K562 (cell line): Measurements from ENCODE around the gene HECW1. TPM values are rescaled to one million over a fixed set of nuclear protein-coding genes. Genes with fewer than 3 reads are reported as not detected.

ENCODE experiments used
- ATAC-seq: fragments of 200-7000 bp; cut with Tn5 transposase; 3 replicates; pipeline ENCODE4 v1.9.1; 2020; ENCODE audit warnings: moderate library complexity
- BruUV-seq: library from RNA; stranded (reverse); fragments of 400-500 nt; replicated peaks from 2 replicates; lab custom pipeline; 2021; lab: Mats Ljungman, UMichigan
- CTCF ChIA-PET: fragments of 300-600 bp; formaldehyde crosslinking; extraction: SDS; loops from one replicate; lab custom pipeline; 2021; ENCODE audit warnings: low intra/inter-chr PET ratio; lab: Yijun Ruan, JAX
- POLR2A ChIA-PET: fragments of 300-600, 350-650 bp; sonication (Branson Sonifier 250); formaldehyde crosslinking; extraction: SDS; loops from one replicate; lab custom pipeline; 2021; ENCODE audit warnings: antibody characterized with exemption, inconsistent platforms; lab: Yijun Ruan, JAX
- DNase-seq, 4 experiments: peaks; one replicate each; pipeline versions ENCODE4 v3.0.0 to v3.0.0-alpha.2; 2011 to 2018; ENCODE audit warnings: low spot score in 3 of 4, mixed read lengths in 3 of 4; ENCODE audit errors: extremely low read depth in 1 of 4
- FAIRE-seq: peaks from 2 replicates; lab custom pipeline; 2011; peaks lifted over from hg19 to GRCh38; lab: Jason Lieb, UNC
- H2AFZ ChIP-seq: 2 replicates; pipeline ENCODE4 v1.6.0; 2011; ENCODE audit warnings: low read depth, low read length, control low read depth, inconsistent platforms
- H3K27ac ChIP-seq: fragments of 200-600 bp; 3 replicates; pipeline ENCODE4 v1.8.0; 2011; ENCODE audit warnings: low read depth, mild to moderate bottlenecking, control low read depth, inconsistent platforms, low read length, moderate library complexity, mixed read lengths; ENCODE audit errors: extremely low read depth
- H3K27me3 ChIP-seq, 2 experiments: fragments of 300-600 bp in 1 of 2; 2 replicates in 1 of 2; 3 replicates in 1 of 2; pipeline versions ENCODE4 v1.6.0 to v1.8.0; 2011; ENCODE audit warnings: inconsistent platforms in 2 of 2, low read length in 2 of 2, mild to moderate bottlenecking in 1 of 2, mixed read lengths in 1 of 2, moderate library complexity in 1 of 2; ENCODE audit not compliant: control insufficient read depth in 2 of 2, insufficient read depth in 2 of 2
- H3K36me3 ChIP-seq: fragments of 300-600 bp; 3 replicates; pipeline ENCODE4 v1.8.0; 2011; ENCODE audit warnings: mild to moderate bottlenecking, low read length, inconsistent platforms; ENCODE audit not compliant: control insufficient read depth, insufficient read depth
- H3K4me1 ChIP-seq, 2 experiments: fragments of 200-600 bp in 1 of 2; replicated peaks in 1 of 2; 2 replicates in 1 of 2; 3 replicates in 1 of 2; pipeline versions ENCODE4 v1.5.1 to v1.8.0; 2011; ENCODE audit warnings: inconsistent platforms in 2 of 2, low read length in 2 of 2, mild to moderate bottlenecking in 1 of 2, mixed read lengths in 1 of 2, moderate library complexity in 1 of 2; ENCODE audit not compliant: control insufficient read depth in 2 of 2, insufficient read depth in 2 of 2
- H3K4me2 ChIP-seq: 2 replicates; pipeline ENCODE4 v1.6.1; 2011; ENCODE audit warnings: low read length, control low read depth, inconsistent platforms, mixed read lengths; ENCODE audit not compliant: insufficient read depth
- H3K4me3 ChIP-seq: fragments of 200-600 bp; sonication (generic), shearing (Covaris generic); 2 replicates; pipeline ENCODE4 v1.5.1; 2016; ENCODE audit warnings: control low read depth, inconsistent platforms
- H3K79me2 ChIP-seq: fragments of 200-600 bp; 3 replicates; pipeline ENCODE4 v1.8.0; 2011; ENCODE audit warnings: low read length, inconsistent platforms; ENCODE audit not compliant: control insufficient read depth, insufficient read depth
- H3K9ac ChIP-seq, 2 experiments: 2 replicates each; pipeline versions ENCODE4 v1.6.0 to v1.6.1; 2011; ENCODE audit warnings: low read depth in 2 of 2, low read length in 2 of 2, control low read depth in 1 of 2, inconsistent platforms in 1 of 2, mild to moderate bottlenecking in 1 of 2, mixed read lengths in 1 of 2; ENCODE audit not compliant: insufficient read depth in 1 of 2
- H3K9me1 ChIP-seq: one replicate; pipeline ENCODE4 v1.6.0; 2011; ENCODE audit warnings: inconsistent platforms, mild to moderate bottlenecking, low read length, moderate library complexity; ENCODE audit not compliant: control insufficient read depth, insufficient read depth
- H3K9me3 ChIP-seq: replicated peaks from 2 replicates; pipeline ENCODE4 v1.5.1; 2011; ENCODE audit warnings: low read depth, low read length, inconsistent platforms; ENCODE audit not compliant: control insufficient read depth, insufficient read depth
- H4K20me1 ChIP-seq: replicated peaks from 2 replicates; pipeline ENCODE4 v1.6.1; 2011; ENCODE audit warnings: low read length, inconsistent platforms, mixed read lengths; ENCODE audit not compliant: control insufficient read depth, insufficient read depth
- HSF4 ChIP-seq: fragments of 250-450 bp; sonication (Bioruptor Pico); IDR thresholded peaks from 2 replicates; pipeline ENCODE4 v2.1.2; 2022; ENCODE audit warnings: mild to moderate bottlenecking, moderate library complexity, borderline replicate concordance
- SAFB ChIP-seq: fragments of 200-400 bp; formaldehyde crosslinking; IDR thresholded peaks from 2 replicates; pipeline ENCODE4 v1.6.1; 2017; ENCODE audit warnings: low read depth, low read length, borderline replicate concordance
- TAF7 ChIP-seq: fragments of 450-650 bp; IDR thresholded peaks from 2 replicates; pipeline ENCODE4 v1.6.1; 2016; ENCODE audit warnings: missing genetic modification characterization, missing compliant biosample characterization
- TBL1XR1 ChIP-seq, 2 experiments: IDR thresholded peaks; 2 replicates each; pipeline ENCODE4 v1.6.1; 2012; ENCODE audit warnings: improper control_type of control experiment in 2 of 2, low read length in 2 of 2, mild to moderate bottlenecking in 1 of 2
- ZNF408 ChIP-seq: fragments of 250-450 bp; sonication (Bioruptor Pico); IDR thresholded peaks from 2 replicates; pipeline ENCODE4 v1.4.0; 2020; ENCODE audit warnings: low read depth, mild to moderate bottlenecking, moderate library complexity
- WGBS: fragments of 100-300 bp; shearing (Covaris generic); methylation state at CpG from one replicate; pipeline ENCODE4 v1.1.6; 2016; ENCODE audit warnings: low coverage, mixed read lengths; ENCODE audit not compliant: insufficient coverage; ENCODE audit errors: missing lambda C conversion rate; 5-methylcytosine and 5-hydroxymethylcytosine counted together
- in situ Hi-C: fragments of 300-500 bp; cut with MboI; formaldehyde crosslinking; loops from 4 replicates; pipeline ENCODE4 v1.15.0; 2018; ENCODE audit warnings: inconsistent platforms, mixed read lengths
- intact Hi-C: fragments of 100-400 bp; cut with micrococcal nuclease; formaldehyde crosslinking; loops from 2 replicates; pipeline ENCODE4 v1.14.2; 2022
- polyA plus RNA-seq, 8 experiments: library from polyadenylated mRNA; depleted of rRNA in 4 of 8; stranded (reverse) in 5 of 8; unstranded in 3 of 8; fragments of >200 nt; fragmentation: Nextera tagmentation in 2 of 8; fragmentation: Illumina TruSeq in 1 of 8; extraction: Ambion mirVana in 2 of 8; extraction: Trizol in 1 of 8; gene quantifications; 2 replicates each; pipeline versions ENCODE4 v1.2.1 to v1.2.3, GENCODE V29; 2011 to 2014; ENCODE audit warnings: inconsistent platforms in 1 of 8, missing spikeins in 1 of 8
- total RNA-seq, 7 experiments: library from RNA; depleted of rRNA in 6 of 7; stranded (reverse); fragments of >200 nt in 6 of 7; fragmentation: Illumina TruSeq in 2 of 7; extraction: Trizol in 2 of 7; gene quantifications; 2 replicates each; pipeline versions ENCODE4 v1.2.1 to v1.2.3, GENCODE V29; 2011 to 2021; ENCODE audit warnings: low replicate concordance in 1 of 7
- TF ChIP-seq, protein P1 (sequence below): fragments of 450-650 bp; IDR thresholded peaks from 2 replicates; pipeline ENCODE4 v1.6.1; 2016; ENCODE audit warnings: low read depth
- TF ChIP-seq, protein P2 (sequence below): fragments of 450-650 bp; conservative IDR thresholded peaks from 2 replicates; pipeline ENCODE4 v1.6.1; 2016; ENCODE audit warnings: missing genetic modification characterization, low read depth, mild to moderate bottlenecking, control low read depth, missing compliant biosample characterization

HECW1 gene
- total and polyA plus RNA-seq, 9 of the 15 experiments (the other 6 are each of a cell fraction or from before 2014, with no cell fraction given): 0.07 to 0.31 (median 0.13) TPM; not detected in 4

DNA sequence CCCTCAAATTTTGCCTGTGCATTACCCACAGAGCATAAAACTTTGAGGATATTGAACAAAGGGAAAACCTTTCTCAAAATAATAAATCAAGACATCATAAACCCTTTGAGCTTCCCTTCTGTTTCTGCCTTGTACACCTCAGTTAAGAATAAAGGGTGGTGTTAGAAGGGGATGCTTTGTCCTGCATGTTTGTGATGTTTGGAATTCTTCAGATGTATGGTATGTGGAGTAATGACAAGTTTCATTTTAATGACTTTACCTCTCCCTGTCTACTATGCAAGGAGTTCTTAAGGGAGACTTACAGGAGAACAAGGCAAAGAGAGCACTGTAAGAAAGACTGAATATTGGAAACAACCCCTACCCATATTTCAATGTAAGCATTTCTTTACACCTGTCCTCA, 99.2 kb downstream of the HECW1 start:
- CTCF ChIA-PET: no interaction called here
- H2AFZ ChIP-seq: no peak overlapping the region
- no peak for ATAC-seq

DNA sequence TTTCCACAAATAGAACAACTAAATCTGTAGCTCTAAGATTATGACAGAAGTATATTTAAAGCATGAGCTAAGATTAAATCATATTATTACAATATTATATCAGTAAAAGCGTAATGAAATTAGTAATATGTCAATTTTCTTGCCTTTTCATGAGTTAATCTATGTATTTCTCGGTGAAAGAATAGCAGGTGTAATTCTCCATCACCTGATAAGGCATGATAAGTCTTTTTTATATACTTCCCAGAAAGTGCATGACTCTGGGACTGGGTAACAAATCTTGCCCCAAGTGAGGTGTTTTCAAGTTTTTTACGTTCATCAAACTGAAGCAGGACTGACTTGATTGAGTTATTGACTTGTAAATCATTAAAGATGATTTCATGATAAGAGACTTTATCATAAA, 100.5 kb downstream of the HECW1 start:
- intact Hi-C loops: no loop called here
- BruUV-seq: no TSS peak
- TF ChIP-seq, protein P1, sequence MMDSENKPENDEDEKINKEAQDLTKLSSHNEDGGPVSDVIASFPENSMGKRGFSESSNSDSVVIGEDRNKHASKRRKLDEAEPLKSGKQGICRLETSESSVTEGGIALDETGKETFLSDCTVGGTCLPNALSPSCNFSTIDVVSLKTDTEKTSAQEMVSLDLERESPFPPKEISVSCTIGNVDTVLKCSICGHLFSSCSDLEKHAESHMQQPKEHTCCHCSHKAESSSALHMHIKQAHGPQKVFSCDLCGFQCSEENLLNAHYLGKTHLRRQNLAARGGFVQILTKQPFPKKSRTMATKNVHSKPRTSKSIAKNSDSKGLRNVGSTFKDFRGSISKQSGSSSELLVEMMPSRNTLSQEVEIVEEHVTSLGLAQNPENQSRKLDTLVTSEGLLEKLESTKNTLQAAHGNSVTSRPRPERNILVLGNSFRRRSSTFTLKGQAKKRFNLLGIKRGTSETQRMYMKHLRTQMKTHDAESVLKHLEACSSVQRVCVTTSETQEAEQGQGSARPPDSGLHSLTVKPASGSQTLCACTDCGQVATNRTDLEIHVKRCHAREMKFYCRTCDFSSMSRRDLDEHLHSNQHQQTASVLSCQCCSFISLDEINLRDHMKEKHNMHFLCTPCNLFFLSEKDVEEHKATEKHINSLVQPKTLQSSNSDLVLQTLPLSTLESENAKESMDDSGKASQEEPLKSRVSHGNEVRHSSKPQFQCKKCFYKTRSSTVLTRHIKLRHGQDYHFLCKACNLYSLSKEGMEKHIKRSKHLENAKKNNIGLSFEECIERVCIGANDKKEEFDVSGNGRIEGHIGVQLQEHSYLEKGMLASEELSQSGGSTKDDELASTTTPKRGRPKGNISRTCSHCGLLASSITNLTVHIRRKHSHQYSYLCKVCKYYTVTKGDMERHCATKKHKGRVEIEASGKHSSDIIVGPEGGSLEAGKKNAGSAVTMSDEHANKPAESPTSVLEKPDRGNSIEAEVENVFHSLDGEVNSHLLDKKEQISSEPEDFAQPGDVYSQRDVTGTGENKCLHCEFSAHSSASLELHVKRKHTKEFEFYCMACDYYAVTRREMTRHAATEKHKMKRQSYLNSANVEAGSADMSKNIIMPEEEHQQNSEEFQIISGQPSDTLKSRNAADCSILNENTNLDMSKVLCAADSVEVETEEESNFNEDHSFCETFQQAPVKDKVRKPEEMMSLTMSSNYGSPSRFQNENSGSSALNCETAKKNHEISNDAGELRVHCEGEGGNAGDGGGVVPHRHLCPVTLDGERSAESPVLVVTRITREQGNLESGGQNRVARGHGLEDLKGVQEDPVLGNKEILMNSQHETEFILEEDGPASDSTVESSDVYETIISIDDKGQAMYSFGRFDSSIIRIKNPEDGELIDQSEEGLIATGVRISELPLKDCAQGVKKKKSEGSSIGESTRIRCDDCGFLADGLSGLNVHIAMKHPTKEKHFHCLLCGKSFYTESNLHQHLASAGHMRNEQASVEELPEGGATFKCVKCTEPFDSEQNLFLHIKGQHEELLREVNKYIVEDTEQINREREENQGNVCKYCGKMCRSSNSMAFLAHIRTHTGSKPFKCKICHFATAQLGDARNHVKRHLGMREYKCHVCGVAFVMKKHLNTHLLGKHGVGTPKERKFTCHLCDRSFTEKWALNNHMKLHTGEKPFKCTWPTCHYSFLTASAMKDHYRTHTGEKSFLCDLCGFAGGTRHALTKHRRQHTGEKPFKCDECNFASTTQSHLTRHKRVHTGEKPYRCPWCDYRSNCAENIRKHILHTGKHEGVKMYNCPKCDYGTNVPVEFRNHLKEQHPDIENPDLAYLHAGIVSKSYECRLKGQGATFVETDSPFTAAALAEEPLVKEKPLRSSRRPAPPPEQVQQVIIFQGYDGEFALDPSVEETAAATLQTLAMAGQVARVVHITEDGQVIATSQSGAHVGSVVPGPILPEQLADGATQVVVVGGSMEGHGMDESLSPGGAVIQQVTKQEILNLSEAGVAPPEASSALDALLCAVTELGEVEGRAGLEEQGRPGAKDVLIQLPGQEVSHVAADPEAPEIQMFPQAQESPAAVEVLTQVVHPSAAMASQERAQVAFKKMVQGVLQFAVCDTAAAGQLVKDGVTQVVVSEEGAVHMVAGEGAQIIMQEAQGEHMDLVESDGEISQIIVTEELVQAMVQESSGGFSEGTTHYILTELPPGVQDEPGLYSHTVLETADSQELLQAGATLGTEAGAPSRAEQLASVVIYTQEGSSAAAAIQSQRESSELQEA: no peak
- TF ChIP-seq TAF7 (tag) (no peak), SAFB (no peak), HSF4 (CRISPR knock-in tag) (no peak)

More for the DNA sequence above, 99.2 kb downstream of the HECW1 start:
- Histone ChIP-seq H3K9ac (no peak overlapping the region), H3K9me1 (no peaks in the 10 kb centered on the region), H3K27ac (no peak overlapping the region), H3K4me2 (no peak overlapping the region), H3K79me2 (no peaks in the 10 kb centered on the region), H3K27me3 (peaks cover 11 to 42% of the 10 kb centered on the region in 2 experiments; a peak in 4 of 5 replicates), H3K4me3 (no peak overlapping the region), H3K9me3 (no peaks in the 10 kb centered on the region), H3K36me3 (no peaks in the 10 kb centered on the region), H3K4me1 (no peaks in the 10 kb centered on the region; a peak in 1 of 5 replicates), H4K20me1 (no peaks in the 10 kb centered on the region)
- DNase-seq (no peak), FAIRE-seq (no peak)
- BruUV-seq: no TSS peak
- POLR2A ChIA-PET: no interaction called here
- in situ Hi-C loops (no loop called here), intact Hi-C loops (no loop called here)
- no peak for TF ChIP-seq TBL1XR1 (IDR thresholded peaks at IDR 0.05; ENCODE audit: low read length in 2 of 2)
- TF ChIP-seq, protein P2, sequence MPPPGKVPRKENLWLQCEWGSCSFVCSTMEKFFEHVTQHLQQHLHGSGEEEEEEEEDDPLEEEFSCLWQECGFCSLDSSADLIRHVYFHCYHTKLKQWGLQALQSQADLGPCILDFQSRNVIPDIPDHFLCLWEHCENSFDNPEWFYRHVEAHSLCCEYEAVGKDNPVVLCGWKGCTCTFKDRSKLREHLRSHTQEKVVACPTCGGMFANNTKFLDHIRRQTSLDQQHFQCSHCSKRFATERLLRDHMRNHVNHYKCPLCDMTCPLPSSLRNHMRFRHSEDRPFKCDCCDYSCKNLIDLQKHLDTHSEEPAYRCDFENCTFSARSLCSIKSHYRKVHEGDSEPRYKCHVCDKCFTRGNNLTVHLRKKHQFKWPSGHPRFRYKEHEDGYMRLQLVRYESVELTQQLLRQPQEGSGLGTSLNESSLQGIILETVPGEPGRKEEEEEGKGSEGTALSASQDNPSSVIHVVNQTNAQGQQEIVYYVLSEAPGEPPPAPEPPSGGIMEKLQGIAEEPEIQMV (tag): no peak
- TF ChIP-seq ZNF408 (CRISPR knock-in tag): no peak

More for the DNA sequence above, 100.5 kb downstream of the HECW1 start:
- Histone ChIP-seq H3K27ac (no peak overlapping the region), H3K79me2 (no peaks in the 10 kb centered on the region), H3K9ac (no peak overlapping the region), H4K20me1 (no peaks in the 10 kb centered on the region), H3K9me3 (no peaks in the 10 kb centered on the region), H3K4me1 (no peaks in the 10 kb centered on the region; a peak in 1 of 5 replicates), H3K9me1 (no peaks in the 10 kb centered on the region), H3K36me3 (no peaks in the 10 kb centered on the region), H3K4me3 (no peak overlapping the region), H2AFZ (no peak overlapping the region), H3K27me3 (peaks cover 11 to 44% of the 10 kb centered on the region in 2 experiments; a peak in 4 of 5 replicates), H3K4me2 (no peak overlapping the region)
- no peak for FAIRE-seq
- 2% methylated on average over 3 of the region's 3 CpGs for WGBS
- no peak for DNase-seq
- in situ Hi-C loops: no loop called here
- no peak for ATAC-seq
- POLR2A ChIA-PET: no interaction called here
- CTCF ChIA-PET: no interaction called here
